Pancreas (tissue), 10 donors: ENCODE measurements around the gene HLA-F. TPM values are rescaled to one million over a fixed set of nuclear protein-coding genes. Genes with fewer than 3 reads are reported as not detected.

Source experiments
- ATAC-seq, 4 donors: fragments of 200-7000 bp; cut with Tn5 transposase; one replicate each; pipeline versions ENCODE4 v1.8.0 to v1.9.1; 2020; ENCODE audit warnings: mild to moderate bottlenecking in 4 of 4, moderate library complexity in 4 of 4
- DNase-seq, 6 donors: peaks; one replicate each; pipeline ENCODE4 v3.0.0-alpha.2; 2020
- FAIRE-seq: peaks from 2 replicates; lab custom pipeline; 2012; peaks lifted over from hg19 to GRCh38; lab: Jason Lieb, UNC
- H3K27ac ChIP-seq, 4 donors: fragments of 200-600 bp; sonication (generic); 1 replicate in 3 of 4; 2 replicates in 1 of 4; pipeline versions ENCODE4 v1.5.0 to v1.8.0; 2020
- H3K27me3 ChIP-seq, 4 donors: fragments of 200-600 bp; one replicate each; pipeline ENCODE4 v1.8.0; 2021
- H3K36me3 ChIP-seq, 3 donors: fragments of 200-600 bp; sonication (generic) in 1 of 3; one replicate each; pipeline versions ENCODE4 v1.5.0 to v1.8.0; 2020 to 2021
- H3K4me1 ChIP-seq, 3 donors: fragments of 200-600 bp; one replicate each; pipeline ENCODE4 v1.8.0; 2021
- H3K4me3 ChIP-seq, 4 donors: fragments of 200-600 bp; sonication (generic) in 2 of 4; one replicate each; pipeline versions ENCODE4 v1.5.0 to v1.8.0; 2020 to 2021
- H3K9me3 ChIP-seq, 4 donors: fragments of 200-600 bp; one replicate each; pipeline ENCODE4 v1.8.0; 2021
- CTCF ChIP-seq, 4 donors: fragments of 200-600 bp; sonication (generic) in 3 of 4; IDR thresholded peaks; one replicate each; pipeline versions ENCODE4 v1.5.0 to v1.8.0; 2021; ENCODE audit warnings: antibody characterized with exemption in 4 of 4
- WGBS, 2 donors: extraction: QIAGEN DNeasy Blood & Tissue Kit; methylation state at CpG; one replicate each; pipeline ENCODE4 v1.1.7; 2013; 5-methylcytosine and 5-hydroxymethylcytosine counted together
- intact Hi-C, 3 donors: fragments of 100-400 bp; cut with DNase I; formaldehyde crosslinking; loops; one replicate each; pipeline versions ENCODE4 v1.11.1 to v1.14.2; 2022
- polyA plus RNA-seq, 2 donors: library from polyadenylated mRNA; stranded (reverse); fragments of 200-250 nt; gene quantifications; one replicate each; pipeline ENCODE4 v1.2.3, GENCODE V29; 2013
- total RNA-seq, 6 donors: library from RNA; stranded (reverse); fragmentation: NEBNext Ultra II Directional in 4 of 6; extraction: Animal tissue kit (Norgen Biotek cat#: 25700) in 4 of 6; gene quantifications; one replicate each; pipeline versions ENCODE4 v1.2.1 to v1.2.4, GENCODE V29; 2021 to 2023
- donor health status: healthy with polysubstance abuse.
- donor health status: DM: no; HTN: no; CAD: no; lungs with moderate emphysema.
- donor health status: DM: no; HTN: no; CAD: no.
- donor health status: control.
- donor health status: control.
- donor health status: Bipolar disorder and iron deficiency.
- donor health status: DM: yes; HTN: yes; CAD: no.
- donor health status: DM: no; HTN: no; CAD: no.
- donor health status: DM: no; HTN: no; CAD: no.
- donor health status: DM: yes; HTN: yes; CAD: no.

The HLA-F gene
- total and polyA plus RNA-seq, 8 donors: 6.1 to 72.6 (median 16.0) TPM

GRCh38 chr6:29737707-29738630 lies 14.7 kb downstream of the HLA-F start:
- no peaks in the 10 kb centered on the region for H3K36me3 ChIP-seq
- ATAC-seq (peak; percentile 80 to 99 (median 95)), FAIRE-seq (no peak), DNase-seq (peak in 3 of 6 donors; percentile 54 to 74 (median 67))
- no peaks in the 10 kb centered on the region for H3K9me3 ChIP-seq
- H3K4me3 ChIP-seq: no peak overlapping the region
- WGBS, 2 donors: 42 to 48% methylated on average over 9 of the region's 9 CpGs
- H3K27ac ChIP-seq: no peak overlapping the region
- intact Hi-C loops: loop anchor here in 1 of 3 donors (10.0 kb wide), 1 partner anchor 97 kb away; no protein-coding TSS in a partner anchor
- no peaks in the 10 kb centered on the region for H3K4me1 ChIP-seq
- TF ChIP-seq CTCF (IDR thresholded peaks at IDR 0.05): peak; percentile 33 to 51 (median 44)
- H3K27me3 ChIP-seq: no peaks in the 10 kb centered on the region

GRCh38 chr6:29739136-29739881 lies 16.1 kb downstream of the HLA-F start:
- DNase-seq (peak in 1 of 6 donors; percentile 11), ATAC-seq (no peak), FAIRE-seq (no peak)
- intact Hi-C loops: loop anchor here in 1 of 3 donors (10.0 kb wide), 1 partner anchor 95 kb away; no protein-coding TSS in a partner anchor
- H3K27me3 ChIP-seq: no peaks in the 10 kb centered on the region
- H3K9me3 ChIP-seq: no peaks in the 10 kb centered on the region
- no peaks in the 10 kb centered on the region for H3K4me1 ChIP-seq
- H3K27ac ChIP-seq: no peak overlapping the region
- TF ChIP-seq CTCF (IDR thresholded peaks at IDR 0.05): no peak
- no peaks in the 10 kb centered on the region for H3K36me3 ChIP-seq
- H3K4me3 ChIP-seq: no peak overlapping the region
- 49 to 63% methylated on average over 4 of the region's 4 CpGs for WGBS, 2 donors

- Histone ChIP-seq H3K9me3 (no peaks in the 10 kb centered on the region), H3K4me1 (no peaks in the 10 kb centered on the region), H3K27ac (no peak overlapping the region), H3K36me3 (no peaks in the 10 kb centered on the region), H3K4me3 (no peak overlapping the region), H3K27me3 (no peaks in the 10 kb centered on the region)
- intact Hi-C loops: loop anchor here (5.0 to 10.0 kb wide), 2 partner anchors 92 to 95 kb away; no protein-coding TSS in a partner anchor
- 91 to 100% methylated on average over 1 of the region's 1 CpG for WGBS, 2 donors
- TF ChIP-seq CTCF (IDR thresholded peaks at IDR 0.05): no peak
- no peak for DNase-seq
- FAIRE-seq: no peak
- ATAC-seq: no peak
Observed at GRCh38 chr6:29739882-29740261, 16.6 kb downstream of the HLA-F start.

GRCh38 chr6:29741592-29741991 lies 18.4 kb downstream of the HLA-F start:
- FAIRE-seq (no peak), ATAC-seq (no peak), DNase-seq (peak in 1 of 6 donors; percentile 3)
- H3K27me3 ChIP-seq: no peaks in the 10 kb centered on the region
- 83 to 92% methylated on average over 4 of the region's 4 CpGs for WGBS, 2 donors
- no peak for TF ChIP-seq CTCF (IDR thresholded peaks at IDR 0.05)
- H3K36me3 ChIP-seq: no peaks in the 10 kb centered on the region
- no peak overlapping the region for H3K27ac ChIP-seq
- H3K4me1 ChIP-seq: no peaks in the 10 kb centered on the region
- no peak overlapping the region for H3K4me3 ChIP-seq
- intact Hi-C loops: loop anchor here in 2 of 3 donors (5.0 kb wide), 1 partner anchor 91 kb away; no protein-coding TSS in a partner anchor
- no peaks in the 10 kb centered on the region for H3K9me3 ChIP-seq
